NCI-H187 (cell line): ENCODE measurements around the gene DNAL1.
"Not testable (repeated sequence)": the region's sequence is repeated elsewhere in the genome, so short reads cannot be mapped to it uniquely, and the experiment has no call there.

Experiments
- DNase-seq, 2 experiments: peaks; one replicate each; lab custom pipeline; 2025; lab: John Stamatoyannopoulos, UW

DNAL1 gene

GRCh38 chr14:73708076-73708475, 63.3 kb downstream of the DNAL1 start:
- DNase-seq, result not testable (repeated sequence)

DNA sequence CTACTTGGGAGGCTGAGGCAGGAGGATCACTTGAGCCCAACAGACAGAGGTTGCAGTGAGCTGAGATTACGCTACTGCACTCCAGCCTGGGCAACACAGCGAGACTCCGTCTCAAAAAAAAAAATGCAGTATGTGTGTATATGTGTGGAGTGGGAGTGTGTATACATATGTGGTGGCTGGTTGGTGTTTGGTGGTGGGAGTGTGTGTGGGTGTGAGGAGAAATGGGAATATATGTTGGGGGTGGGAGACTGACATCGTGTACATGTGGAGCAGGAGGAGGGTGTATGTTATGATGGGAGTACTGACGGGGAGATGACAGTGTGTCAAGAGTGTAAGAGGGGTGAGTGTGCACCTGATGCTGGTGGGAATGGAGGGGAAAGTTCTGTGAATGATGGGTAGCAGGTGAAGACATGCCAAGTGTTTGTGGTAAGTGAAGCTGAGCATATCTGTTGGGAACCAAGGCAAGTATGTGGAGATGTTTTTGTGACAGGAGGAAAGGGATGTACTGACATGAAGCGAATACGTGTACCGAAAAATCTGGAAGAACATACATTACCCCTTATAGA, 65.2 kb downstream of the DNAL1 start:
- no peak for DNase-seq

DNA sequence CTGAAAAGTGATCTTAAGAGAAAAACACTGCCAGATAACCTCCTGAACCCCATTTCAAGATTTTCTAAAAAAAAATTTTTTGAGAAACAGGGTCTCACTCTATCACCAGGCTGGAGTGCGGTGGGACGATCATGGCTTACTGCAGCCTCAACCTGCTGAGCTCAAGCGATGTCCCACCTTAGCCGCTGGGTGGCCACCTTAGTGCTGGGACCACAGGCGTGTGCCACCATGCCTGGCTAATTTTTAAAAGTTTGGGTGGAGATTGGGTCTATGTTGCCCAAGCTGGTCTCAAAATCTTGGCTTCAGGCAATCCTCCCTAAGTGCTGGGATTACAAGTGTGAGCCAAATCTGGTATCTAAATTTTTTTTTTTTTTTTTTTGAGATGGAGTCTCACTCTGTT, 66.0 kb downstream of the DNAL1 start:
- DNase-seq, result no peak

DNA sequence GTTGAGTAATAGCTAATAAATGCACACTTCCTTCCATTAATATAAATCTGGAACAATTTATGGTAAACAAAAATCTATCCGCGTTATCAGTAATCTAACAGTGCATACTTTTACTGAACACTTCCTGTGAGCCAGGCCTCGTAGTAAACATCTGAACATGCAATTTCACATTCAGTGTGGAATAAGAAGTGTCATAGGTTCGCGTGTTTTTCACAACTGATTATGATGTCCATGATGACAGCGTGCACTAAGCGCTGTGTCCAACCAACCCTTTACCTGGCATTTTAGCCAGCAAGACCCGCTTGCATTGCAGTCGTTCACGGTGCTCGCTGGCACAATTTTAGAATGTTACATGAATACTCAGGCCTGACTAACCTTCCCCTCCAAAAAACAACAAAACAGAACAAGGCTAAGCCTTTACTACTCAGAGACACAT, 67.3 kb downstream of the DNAL1 start:
- no peak for DNase-seq

DNA sequence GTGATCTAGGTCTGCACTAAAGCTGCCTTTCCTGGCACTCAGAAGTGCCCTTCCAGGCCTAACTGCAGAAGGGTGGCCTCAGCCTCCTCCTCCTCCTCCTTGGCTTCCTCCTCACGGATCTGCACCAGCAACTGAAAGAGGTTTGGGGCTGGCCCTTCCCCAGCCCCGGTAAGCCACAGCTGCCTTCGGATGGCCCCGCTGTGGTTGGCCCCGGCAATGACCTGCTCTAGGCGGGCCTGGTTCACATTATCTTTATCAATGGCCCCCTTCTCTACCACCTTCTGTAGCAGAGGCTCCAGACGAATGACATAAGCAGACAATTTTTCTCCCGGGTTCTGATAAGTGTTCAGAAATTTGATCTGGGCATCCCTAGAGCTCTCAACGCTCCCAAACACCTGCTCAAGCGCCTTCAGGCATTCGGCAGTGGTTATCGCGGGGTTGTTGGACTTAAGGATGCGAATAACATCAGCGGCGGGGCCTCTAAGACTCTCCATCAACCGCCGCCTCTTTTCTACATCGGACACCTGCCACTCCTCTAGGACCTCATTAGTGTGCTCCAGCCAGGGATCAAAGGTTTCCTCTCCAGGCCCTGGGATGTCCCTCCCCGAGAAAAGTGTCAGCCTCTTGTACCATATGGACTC, 67.9 kb downstream of the DNAL1 start:
- peak; percentile 79 to 82 for DNase-seq

DNA sequence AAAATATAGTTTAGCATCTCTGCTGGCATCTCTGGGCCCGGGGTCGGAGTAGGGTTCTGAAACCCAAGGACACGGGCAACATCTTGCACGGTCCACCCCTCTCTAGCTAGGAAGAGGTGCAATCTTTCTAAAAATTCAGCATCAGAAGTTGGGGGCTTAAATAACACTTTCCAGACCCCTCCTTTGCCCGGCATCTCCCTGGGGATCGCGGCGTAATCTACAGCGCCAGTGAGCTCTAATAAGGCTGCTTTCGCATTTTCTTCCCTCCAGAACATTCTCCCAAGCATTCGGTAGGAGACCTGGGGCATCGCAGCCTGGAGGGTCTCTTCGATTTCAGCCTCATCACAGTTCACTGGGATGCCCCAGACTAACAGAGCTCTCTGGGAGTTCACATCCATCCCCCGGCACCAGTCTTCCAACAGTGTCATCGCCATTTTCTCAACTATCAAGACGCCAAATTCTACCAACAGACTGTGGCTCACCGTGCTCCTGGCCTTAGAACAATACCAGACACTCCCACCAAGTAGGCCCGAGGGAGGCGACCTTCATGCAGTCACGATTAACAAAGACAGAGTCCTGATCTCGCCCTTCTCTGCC, 68.5 kb downstream of the DNAL1 start:
- peak in 1 of 2 experiments; percentile 79 for DNase-seq

- DNase-seq, result peak; percentile 79 to 85
Observed at GRCh38 chr14:73713803-73714655, 69.2 kb downstream of the DNAL1 start, which contains the start of gene PNMA1. Gene PNMA1 (minus strand): TSS chr14:73714384. CDS start chr14:73713639, 745 bp downstream.

DNA sequence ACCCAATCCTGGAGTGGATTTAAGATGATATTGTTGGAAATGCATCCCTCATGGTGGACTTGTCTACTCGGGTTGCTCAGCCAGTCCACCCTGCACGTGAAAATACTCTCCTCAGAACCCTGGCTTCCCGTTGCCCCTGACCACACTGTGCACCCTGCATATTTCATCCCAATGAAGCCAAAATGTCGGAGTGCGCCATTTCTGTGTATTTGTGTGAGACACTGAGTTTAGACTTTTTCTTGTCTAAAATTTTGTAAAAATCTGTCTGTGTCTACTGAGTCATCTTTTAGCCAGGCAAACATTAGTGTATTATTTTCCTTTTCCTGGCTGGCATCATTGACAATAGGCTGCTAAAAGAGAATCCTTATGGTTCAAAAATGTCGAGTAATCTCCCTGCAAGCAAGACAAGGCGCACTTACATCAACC, 69.9 kb downstream of the DNAL1 start:
- DNase-seq, result no peak

GRCh38 chr14:73715707-73716106, 70.9 kb downstream of the DNAL1 start:
- no peak for DNase-seq

DNA sequence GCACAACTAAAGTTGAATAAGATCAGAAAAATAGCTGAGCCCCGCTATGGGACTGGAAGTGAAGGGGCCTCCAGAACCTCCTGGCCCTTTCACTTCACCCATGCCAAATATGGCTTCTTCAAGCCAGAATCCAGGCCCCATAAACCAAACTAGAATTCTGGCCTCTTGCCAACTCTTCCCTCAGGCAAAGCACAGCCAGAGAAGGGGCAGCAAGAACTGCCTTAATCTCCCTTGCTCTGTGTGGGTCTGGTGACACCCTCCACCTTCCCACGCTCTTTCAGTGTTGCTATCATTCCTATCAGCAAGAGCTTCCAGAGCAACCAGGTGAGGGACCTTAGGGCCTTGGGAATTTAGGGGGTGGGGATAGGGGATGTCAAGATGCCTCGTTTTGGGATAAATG, 72.5 kb downstream of the DNAL1 start:
- no peak for DNase-seq

- DNase-seq, result no peak
Observed at GRCh38 chr14:73717711-73718417, 73.1 kb downstream of the DNAL1 start.

DNA sequence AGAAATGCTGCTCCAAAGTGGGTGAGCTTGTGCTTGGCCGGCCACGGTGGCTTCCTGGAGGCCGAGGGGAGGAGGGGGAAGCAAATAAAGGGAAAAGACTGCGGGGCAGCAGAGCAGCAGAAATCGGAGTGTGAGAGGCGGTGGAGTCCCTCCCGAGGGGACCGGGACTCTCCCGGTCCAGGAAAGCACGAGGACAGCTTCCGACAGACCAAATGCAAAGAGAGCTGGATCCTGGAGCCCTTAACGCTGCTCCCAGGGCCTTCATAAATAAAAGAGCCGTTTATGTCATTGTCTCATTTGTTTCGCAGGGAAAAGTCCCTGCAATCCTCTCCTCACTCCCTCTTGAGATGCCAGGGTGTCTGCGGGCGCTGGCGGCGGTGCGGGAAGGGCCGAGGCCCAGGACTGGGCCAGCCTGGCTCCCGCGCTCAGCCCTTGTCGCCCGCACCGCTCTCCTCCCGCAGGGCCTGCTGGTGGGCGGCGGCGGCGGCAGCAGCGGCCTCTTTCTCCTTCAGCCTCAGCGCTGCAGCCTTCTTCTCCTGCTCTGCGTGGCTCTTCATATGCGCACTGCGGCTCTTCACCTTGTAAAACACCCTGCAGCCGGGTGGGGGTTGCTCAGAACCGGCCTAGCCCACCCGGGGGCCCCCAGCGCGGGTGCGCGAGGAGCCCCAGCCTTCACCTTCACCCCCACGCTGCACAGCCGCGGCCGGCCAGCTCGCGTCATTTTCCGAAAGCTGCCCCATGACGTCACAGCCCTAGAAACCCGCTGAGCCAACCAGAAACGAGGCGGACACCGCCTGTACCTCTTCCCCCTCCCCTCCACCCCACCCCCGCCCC, 73.8 kb downstream of the DNAL1 start:
- DNase-seq, result no peak

DNA sequence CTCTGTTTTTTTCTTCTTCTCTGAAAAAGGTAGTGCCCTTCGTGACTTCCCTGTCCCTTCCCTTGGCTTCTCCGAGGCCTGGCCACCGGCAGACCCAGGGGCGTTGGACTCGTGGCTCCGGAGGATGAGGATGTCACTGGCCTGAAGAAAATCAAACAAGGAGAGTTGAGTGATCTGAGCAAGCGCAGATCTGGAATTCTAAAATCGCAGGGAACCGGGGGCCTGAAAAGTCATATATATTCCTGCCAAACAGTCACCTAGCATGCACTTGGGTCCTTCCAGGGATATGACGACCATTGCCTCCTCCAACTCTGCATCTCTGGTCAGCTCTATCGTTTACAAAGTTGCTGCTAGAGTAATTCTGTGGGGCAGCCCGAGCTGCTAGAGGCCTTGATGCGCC, 74.6 kb downstream of the DNAL1 start:
- no peak for DNase-seq

DNA sequence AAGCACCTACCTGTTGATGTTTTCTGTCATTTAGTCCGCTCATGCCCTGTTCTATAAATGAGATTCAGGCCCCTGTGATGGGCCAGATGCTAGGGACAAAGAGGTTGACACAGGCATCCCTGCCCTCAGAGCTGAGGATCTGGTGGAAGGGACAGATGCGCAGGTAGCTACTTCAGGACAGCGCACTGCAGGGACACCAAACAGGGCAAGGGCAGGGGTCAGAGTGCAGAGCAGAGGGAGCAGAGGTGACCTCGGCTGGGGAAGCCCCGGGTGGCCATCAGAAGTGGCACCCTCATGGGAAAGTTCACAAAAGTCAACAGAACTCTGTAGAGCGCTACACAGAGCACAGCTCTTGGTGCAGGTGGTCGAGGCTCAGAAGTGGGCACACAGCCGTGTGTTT, 75.0 kb downstream of the DNAL1 start:
- no peak for DNase-seq

DNA sequence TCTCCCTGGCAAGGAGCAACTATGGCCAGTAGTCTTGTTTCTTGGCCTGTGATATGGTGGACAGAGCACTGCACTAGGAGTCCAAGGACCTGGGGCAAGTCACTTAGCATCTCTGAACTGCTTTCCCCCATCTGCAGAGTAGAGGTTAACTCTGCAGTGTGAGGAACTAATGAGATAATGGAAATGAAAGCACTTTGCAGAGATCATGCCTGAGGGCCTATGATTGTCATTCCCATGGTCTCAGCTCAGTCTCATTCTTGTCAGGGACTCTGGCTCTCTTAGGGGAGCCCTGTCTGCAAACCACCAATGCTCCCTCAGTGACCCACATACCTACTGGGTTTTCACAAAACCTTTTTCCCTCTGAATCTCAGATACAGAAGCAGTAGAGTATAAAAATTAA, 75.8 kb downstream of the DNAL1 start:
- no peak for DNase-seq

DNA sequence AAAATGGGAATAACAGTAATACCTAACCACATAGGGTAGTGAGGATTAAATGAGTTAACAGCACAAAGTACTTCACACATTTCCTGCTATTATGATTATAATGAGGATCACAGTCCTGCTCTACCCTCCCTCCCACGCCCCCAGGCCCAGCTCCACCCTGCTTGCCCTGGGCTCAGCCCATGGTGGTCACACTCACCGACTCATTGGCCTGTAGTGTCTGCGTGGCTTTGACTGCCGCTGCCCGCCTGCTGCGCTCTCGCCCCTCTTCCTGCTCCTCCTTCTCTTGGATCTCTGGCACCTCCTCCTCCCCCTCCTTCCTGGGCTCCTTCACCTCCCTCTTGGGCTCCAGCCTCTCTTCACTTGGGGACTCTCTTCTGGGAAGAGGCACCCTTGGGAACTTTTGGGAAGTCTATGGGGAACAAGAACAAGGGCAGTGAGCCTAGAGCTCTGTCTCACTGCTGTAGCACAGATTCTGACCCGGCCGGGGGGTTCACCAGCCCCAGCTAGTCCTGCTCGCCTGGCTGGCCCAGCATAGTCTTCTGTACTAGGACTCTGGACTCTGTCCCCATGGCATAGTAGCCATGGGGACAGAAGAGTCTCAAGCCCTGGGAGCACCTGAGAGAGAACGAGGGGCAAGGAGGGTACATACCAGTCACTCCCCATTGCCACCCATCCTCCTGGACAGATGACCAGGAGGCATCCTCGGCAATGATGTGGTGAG, 76.5 kb downstream of the DNAL1 start:
- DNase-seq, result no peak

DNA sequence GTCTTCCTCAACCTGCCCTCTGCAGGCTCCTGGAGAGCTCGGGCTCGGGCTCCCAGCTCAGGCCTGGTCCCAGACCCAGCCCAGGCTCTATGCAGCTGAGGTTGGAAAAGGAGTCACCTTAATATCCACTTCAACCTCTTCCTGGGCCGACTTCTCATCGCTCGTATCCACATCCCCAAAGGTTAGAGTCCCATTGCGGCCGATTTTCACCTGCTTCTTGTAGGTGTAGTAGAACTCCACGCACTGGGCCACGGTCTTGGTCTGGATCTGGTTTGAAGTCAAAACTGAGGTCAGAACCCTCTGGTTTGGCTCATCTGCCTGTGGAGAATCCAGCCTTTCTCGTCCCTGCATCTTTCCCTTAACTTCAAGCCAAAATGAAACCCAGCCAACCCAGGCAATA, 77.8 kb downstream of the DNAL1 start:
- no peak for DNase-seq

DNA sequence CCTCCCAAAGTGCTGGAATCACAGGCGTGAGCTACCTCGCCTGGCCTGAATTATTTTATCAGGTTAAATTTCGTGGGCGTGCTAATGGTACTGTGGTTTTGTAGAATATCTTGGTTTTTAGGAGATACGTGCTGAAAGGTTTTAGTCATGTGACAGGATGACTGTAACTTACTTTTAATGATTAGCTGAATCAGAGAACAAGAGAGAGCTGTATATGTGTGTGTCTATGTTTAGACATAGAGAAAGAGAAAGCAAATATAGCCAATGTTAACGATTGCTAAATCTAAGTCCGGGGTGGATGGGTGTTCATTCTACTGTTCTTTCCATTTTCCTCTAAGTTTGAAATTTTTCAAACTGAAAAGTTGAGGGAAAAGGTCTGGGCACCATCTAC, 78.6 kb downstream of the DNAL1 start:
- DNase-seq, result no peak

GRCh38 chr14:73723797-73724661, 79.2 kb downstream of the DNAL1 start:
- no peak for DNase-seq
